HEK293 (cell line): ENCODE data around the gene WASF2.

Source experiments
- BCL11B ChIP-seq: fragments of 450-650 bp; formaldehyde crosslinking; IDR thresholded peaks from 2 replicates; pipeline ENCODE4 v1.5.1; 2016; ENCODE audit warnings: low read depth, missing biosample characterization, missing genetic modification characterization
- EGR2 ChIP-seq: fragments of 450-650 bp; formaldehyde crosslinking; IDR thresholded peaks from 2 replicates; pipeline ENCODE4 v1.5.1; 2016; ENCODE audit warnings: low read depth, missing biosample characterization, missing genetic modification characterization
- KLF7 ChIP-seq: fragments of 450-650 bp; formaldehyde crosslinking; IDR thresholded peaks from 2 replicates; pipeline ENCODE4 v1.5.1; 2016; ENCODE audit warnings: missing biosample characterization, missing genetic modification characterization, borderline replicate concordance
- KLF9 ChIP-seq: fragments of 450-650 bp; formaldehyde crosslinking; IDR thresholded peaks from 2 replicates; pipeline ENCODE4 v1.5.1; 2016; ENCODE audit warnings: missing biosample characterization, missing genetic modification characterization, low read depth
- OVOL3 ChIP-seq: fragments of 450-650 bp; formaldehyde crosslinking; IDR thresholded peaks from 2 replicates; pipeline ENCODE4 v1.5.1; 2016; ENCODE audit warnings: missing biosample characterization, missing genetic modification characterization
- WT1 ChIP-seq: fragments of 450-650 bp; formaldehyde crosslinking; IDR thresholded peaks from 2 replicates; pipeline ENCODE4 v1.5.1; 2016; ENCODE audit warnings: missing biosample characterization, missing genetic modification characterization
- ZBTB20 ChIP-seq: fragments of 450-650 bp; formaldehyde crosslinking; IDR thresholded peaks from 2 replicates; pipeline ENCODE4 v1.5.1; 2016; ENCODE audit warnings: missing biosample characterization, missing genetic modification characterization
- ZBTB7A ChIP-seq: fragments of 450-650 bp; formaldehyde crosslinking; IDR thresholded peaks from 2 replicates; pipeline ENCODE4 v1.5.1; 2016; ENCODE audit warnings: low read depth, missing biosample characterization, missing genetic modification characterization
- ZNF121 ChIP-seq: fragments of 450-650 bp; formaldehyde crosslinking; IDR thresholded peaks from 2 replicates; pipeline ENCODE4 v1.5.1; 2016; ENCODE audit warnings: missing biosample characterization, missing genetic modification characterization
- ZNF146 ChIP-seq: fragments of 450-650 bp; formaldehyde crosslinking; IDR thresholded peaks from 2 replicates; pipeline ENCODE4 v1.5.1; 2016; ENCODE audit warnings: missing biosample characterization, missing genetic modification characterization
- ZNF24 ChIP-seq: fragments of 450-650 bp; formaldehyde crosslinking; IDR thresholded peaks from 2 replicates; pipeline ENCODE4 v1.5.1; 2016; ENCODE audit warnings: missing biosample characterization, missing genetic modification characterization
- ZNF394 ChIP-seq: fragments of 450-650 bp; formaldehyde crosslinking; IDR thresholded peaks from 2 replicates; pipeline ENCODE4 v1.5.1; 2016; ENCODE audit warnings: missing biosample characterization, missing genetic modification characterization, mild to moderate bottlenecking, moderate library complexity, borderline replicate concordance
- ZNF404 ChIP-seq: fragments of 450-650 bp; formaldehyde crosslinking; IDR thresholded peaks from 2 replicates; pipeline ENCODE4 v1.5.1; 2017; ENCODE audit warnings: missing biosample characterization, missing genetic modification characterization
- ZNF530 ChIP-seq: fragments of 450-650 bp; formaldehyde crosslinking; IDR thresholded peaks from 2 replicates; pipeline ENCODE4 v1.5.1; 2016; ENCODE audit warnings: low read depth, missing biosample characterization, missing genetic modification characterization
- ZNF558 ChIP-seq: fragments of 450-650 bp; formaldehyde crosslinking; IDR thresholded peaks from 2 replicates; pipeline ENCODE4 v1.5.1; 2016; ENCODE audit warnings: missing biosample characterization, missing genetic modification characterization
- ZNF596 ChIP-seq: fragments of 450-650 bp; IDR thresholded peaks from 2 replicates; pipeline ENCODE4 v1.5.0; 2018; ENCODE audit warnings: missing biosample characterization, mild to moderate bottlenecking, missing genetic modification characterization, moderate library complexity
- ZNF623 ChIP-seq: fragments of 450-650 bp; formaldehyde crosslinking; IDR thresholded peaks from 2 replicates; pipeline ENCODE4 v1.5.1; 2016; ENCODE audit warnings: missing biosample characterization, missing genetic modification characterization
- ZSCAN23 ChIP-seq: fragments of 450-650 bp; formaldehyde crosslinking; IDR thresholded peaks from 2 replicates; pipeline ENCODE4 v1.5.1; 2016; ENCODE audit warnings: missing biosample characterization, missing genetic modification characterization
- TF ChIP-seq, protein P1 (sequence below): fragments of 450-650 bp; formaldehyde crosslinking; IDR thresholded peaks from 2 replicates; pipeline ENCODE4 v1.5.1; 2017; ENCODE audit warnings: missing biosample characterization, missing genetic modification characterization
- TF ChIP-seq, protein P2 (sequence below): fragments of 450-650 bp; formaldehyde crosslinking; IDR thresholded peaks from 2 replicates; pipeline ENCODE4 v1.5.1; 2016; ENCODE audit warnings: missing biosample characterization, missing genetic modification characterization, borderline replicate concordance
- TF ChIP-seq, protein P3 (sequence below): fragments of 450-650 bp; formaldehyde crosslinking; IDR thresholded peaks from 2 replicates; pipeline ENCODE4 v1.5.1; 2016; ENCODE audit warnings: missing biosample characterization, missing genetic modification characterization, borderline replicate concordance
- TF ChIP-seq, protein P4 (sequence below): fragments of 450-650 bp; formaldehyde crosslinking; IDR thresholded peaks from 2 replicates; pipeline ENCODE4 v1.5.1; 2016; ENCODE audit warnings: missing biosample characterization, missing genetic modification characterization
- TF ChIP-seq, protein P5 (sequence below): fragments of 450-650 bp; formaldehyde crosslinking; IDR thresholded peaks from 2 replicates; pipeline ENCODE4 v1.5.1; 2016; ENCODE audit warnings: missing biosample characterization, missing genetic modification characterization
- TF ChIP-seq, protein P6 (sequence below): fragments of 450-650 bp; formaldehyde crosslinking; IDR thresholded peaks from 2 replicates; pipeline ENCODE4 v1.5.1; 2016; ENCODE audit warnings: missing biosample characterization, missing genetic modification characterization
- TF ChIP-seq, protein P7 (sequence below): fragments of 450-650 bp; formaldehyde crosslinking; IDR thresholded peaks from 2 replicates; pipeline ENCODE4 v1.5.1; 2016; ENCODE audit warnings: missing biosample characterization, missing genetic modification characterization

Gene WASF2

DNA sequence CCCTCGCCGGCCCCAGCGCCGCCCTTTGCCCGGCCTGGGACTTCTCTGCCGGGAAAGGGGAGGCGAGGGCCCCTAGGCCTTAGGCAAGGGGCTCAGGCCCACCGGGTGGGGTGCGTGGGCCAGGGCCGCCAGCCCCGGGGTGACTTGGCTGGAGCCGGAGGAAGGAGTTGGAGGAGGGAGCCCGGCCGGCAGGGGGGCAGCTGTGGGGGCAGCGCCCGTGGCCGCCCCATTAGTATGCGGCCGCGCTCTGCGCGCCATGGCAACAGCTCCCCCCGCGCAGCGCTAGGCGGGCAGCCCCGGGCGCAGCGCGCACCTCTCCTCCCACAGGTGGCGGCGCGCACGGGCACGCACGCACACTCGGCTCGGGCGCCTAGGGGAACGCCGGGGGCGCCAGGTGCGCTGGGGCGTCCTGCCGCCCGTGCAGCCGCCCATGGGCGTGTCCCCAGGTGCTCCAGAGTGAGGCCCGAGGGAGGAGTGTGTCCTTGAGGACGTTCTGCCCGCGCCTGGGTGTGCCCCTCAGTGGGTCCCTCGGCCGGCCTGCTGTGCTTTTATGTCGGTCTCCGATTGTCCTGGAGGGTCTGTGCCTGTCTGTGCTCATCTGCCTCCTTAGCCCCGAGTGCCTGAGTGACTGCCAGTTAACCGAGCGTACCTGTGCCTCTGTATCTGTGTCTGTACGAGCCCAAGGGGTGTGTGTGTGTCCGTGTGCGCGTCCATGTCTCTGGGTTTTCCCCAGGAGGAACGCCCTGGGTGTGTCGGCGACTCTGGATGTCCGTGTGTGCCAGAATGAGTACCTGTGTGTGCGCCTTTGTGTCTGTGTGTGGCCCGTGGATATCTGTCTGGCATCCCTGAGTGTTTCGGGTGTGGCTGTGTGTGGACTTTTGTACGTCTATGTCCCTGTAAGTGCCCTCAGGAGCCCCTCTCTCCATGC, 38.2 kb upstream of the WASF2 start (continued):
- TF ChIP-seq, protein P1, sequence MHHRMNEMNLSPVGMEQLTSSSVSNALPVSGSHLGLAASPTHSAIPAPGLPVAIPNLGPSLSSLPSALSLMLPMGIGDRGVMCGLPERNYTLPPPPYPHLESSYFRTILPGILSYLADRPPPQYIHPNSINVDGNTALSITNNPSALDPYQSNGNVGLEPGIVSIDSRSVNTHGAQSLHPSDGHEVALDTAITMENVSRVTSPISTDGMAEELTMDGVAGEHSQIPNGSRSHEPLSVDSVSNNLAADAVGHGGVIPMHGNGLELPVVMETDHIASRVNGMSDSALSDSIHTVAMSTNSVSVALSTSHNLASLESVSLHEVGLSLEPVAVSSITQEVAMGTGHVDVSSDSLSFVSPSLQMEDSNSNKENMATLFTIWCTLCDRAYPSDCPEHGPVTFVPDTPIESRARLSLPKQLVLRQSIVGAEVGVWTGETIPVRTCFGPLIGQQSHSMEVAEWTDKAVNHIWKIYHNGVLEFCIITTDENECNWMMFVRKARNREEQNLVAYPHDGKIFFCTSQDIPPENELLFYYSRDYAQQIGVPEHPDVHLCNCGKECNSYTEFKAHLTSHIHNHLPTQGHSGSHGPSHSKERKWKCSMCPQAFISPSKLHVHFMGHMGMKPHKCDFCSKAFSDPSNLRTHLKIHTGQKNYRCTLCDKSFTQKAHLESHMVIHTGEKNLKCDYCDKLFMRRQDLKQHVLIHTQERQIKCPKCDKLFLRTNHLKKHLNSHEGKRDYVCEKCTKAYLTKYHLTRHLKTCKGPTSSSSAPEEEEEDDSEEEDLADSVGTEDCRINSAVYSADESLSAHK (tag by site-specific recombination), result no peak
- TF ChIP-seq BCL11B (tag by site-specific recombination) (no peak), KLF7 (tag by site-specific recombination) (peak; percentile 69), ZNF404 (no peak), ZNF121 (tag by site-specific recombination) (no peak), ZSCAN23 (no peak), ZNF394 (tag by site-specific recombination) (no peak), WT1 (tag by site-specific recombination) (no peak), ZNF558 (no peak), ZNF596 (tag by site-specific recombination) (no peak), EGR2 (peak; percentile 76), ZNF623 (tag by site-specific recombination) (no peak), ZBTB20 (tag by site-specific recombination) (peak; percentile 63; the same call in 1 of the 2 replicates), ZNF146 (no peak), ZNF530 (tag by site-specific recombination) (no peak), OVOL3 (no peak), ZBTB7A (tag by site-specific recombination) (no peak), KLF9 (0 out of 2 replicates have a peak, but pooled peaks have one; percentile 50), ZNF24 (no peak)
- TF ChIP-seq, protein P2, sequence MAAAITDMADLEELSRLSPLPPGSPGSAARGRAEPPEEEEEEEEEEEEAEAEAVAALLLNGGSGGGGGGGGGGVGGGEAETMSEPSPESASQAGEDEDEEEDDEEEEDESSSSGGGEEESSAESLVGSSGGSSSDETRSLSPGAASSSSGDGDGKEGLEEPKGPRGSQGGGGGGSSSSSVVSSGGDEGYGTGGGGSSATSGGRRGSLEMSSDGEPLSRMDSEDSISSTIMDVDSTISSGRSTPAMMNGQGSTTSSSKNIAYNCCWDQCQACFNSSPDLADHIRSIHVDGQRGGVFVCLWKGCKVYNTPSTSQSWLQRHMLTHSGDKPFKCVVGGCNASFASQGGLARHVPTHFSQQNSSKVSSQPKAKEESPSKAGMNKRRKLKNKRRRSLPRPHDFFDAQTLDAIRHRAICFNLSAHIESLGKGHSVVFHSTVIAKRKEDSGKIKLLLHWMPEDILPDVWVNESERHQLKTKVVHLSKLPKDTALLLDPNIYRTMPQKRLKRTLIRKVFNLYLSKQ, result no peak
- TF ChIP-seq, protein P3, sequence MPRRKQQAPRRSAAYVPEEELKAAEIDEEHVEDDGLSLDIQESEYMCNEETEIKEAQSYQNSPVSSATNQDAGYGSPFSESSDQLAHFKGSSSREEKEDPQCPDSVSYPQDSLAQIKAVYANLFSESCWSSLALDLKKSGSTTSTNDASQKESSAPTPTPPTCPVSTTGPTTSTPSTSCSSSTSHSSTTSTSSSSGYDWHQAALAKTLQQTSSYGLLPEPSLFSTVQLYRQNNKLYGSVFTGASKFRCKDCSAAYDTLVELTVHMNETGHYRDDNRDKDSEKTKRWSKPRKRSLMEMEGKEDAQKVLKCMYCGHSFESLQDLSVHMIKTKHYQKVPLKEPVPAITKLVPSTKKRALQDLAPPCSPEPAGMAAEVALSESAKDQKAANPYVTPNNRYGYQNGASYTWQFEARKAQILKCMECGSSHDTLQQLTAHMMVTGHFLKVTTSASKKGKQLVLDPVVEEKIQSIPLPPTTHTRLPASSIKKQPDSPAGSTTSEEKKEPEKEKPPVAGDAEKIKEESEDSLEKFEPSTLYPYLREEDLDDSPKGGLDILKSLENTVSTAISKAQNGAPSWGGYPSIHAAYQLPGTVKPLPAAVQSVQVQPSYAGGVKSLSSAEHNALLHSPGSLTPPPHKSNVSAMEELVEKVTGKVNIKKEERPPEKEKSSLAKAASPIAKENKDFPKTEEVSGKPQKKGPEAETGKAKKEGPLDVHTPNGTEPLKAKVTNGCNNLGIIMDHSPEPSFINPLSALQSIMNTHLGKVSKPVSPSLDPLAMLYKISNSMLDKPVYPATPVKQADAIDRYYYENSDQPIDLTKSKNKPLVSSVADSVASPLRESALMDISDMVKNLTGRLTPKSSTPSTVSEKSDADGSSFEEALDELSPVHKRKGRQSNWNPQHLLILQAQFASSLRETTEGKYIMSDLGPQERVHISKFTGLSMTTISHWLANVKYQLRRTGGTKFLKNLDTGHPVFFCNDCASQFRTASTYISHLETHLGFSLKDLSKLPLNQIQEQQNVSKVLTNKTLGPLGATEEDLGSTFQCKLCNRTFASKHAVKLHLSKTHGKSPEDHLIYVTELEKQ, result no peak
- TF ChIP-seq, protein P4, sequence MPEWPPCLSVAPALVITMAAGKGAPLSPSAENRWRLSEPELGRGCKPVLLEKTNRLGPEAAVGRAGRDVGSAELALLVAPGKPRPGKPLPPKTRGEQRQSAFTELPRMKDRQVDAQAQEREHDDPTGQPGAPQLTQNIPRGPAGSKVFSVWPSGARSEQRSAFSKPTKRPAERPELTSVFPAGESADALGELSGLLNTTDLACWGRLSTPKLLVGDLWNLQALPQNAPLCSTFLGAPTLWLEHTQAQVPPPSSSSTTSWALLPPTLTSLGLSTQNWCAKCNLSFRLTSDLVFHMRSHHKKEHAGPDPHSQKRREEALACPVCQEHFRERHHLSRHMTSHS (tag by site-specific recombination), result no peak
- TF ChIP-seq, protein P5, sequence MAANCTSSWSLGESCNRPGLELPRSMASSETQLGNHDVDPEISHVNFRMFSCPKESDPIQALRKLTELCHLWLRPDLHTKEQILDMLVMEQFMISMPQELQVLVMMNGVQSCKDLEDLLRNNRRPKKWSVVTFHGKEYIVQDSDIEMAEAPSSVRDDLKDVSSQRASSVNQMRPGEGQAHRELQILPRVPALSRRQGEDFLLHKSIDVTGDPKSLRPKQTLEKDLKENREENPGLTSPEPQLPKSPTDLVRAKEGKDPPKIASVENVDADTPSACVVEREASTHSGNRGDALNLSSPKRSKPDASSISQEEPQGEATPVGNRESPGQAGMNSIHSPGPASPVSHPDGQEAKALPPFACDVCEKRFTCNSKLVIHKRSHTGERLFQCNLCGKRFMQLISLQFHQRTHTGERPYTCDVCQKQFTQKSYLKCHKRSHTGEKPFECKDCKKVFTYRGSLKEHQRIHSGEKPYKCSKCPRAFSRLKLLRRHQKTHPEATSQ (tag by site-specific recombination), result no peak
- TF ChIP-seq, protein P6, sequence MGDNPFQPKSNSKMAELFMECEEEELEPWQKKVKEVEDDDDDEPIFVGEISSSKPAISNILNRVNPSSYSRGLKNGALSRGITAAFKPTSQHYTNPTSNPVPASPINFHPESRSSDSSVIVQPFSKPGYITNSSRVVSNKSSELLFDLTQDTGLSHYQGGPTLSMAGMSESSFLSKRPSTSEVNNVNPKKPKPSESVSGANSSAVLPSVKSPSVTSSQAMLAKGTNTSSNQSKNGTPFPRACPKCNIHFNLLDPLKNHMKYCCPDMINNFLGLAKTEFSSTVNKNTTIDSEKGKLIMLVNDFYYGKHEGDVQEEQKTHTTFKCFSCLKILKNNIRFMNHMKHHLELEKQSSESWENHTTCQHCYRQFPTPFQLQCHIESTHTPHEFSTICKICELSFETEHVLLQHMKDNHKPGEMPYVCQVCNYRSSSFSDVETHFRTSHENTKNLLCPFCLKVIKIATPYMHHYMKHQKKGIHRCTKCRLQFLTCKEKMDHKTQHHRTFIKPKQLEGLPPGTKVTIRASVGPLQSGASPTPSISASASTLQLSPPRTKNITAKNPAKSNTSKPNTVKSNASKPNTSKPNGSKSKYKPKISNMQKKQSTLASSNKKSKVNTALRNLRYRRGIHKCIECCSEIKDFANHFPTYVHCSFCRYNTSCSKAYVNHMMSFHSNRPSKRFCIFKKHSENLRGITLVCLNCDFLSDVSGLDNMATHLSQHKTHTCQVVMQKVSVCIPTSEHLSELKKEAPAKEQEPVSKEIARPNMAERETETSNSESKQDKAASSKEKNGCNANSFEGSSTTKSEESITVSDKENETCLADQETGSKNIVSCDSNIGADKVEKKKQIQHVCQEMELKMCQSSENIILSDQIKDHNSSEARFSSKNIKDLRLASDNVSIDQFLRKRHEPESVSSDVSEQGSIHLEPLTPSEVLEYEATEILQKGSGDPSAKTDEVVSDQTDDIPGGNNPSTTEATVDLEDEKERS, result no peak
- TF ChIP-seq, protein P7, sequence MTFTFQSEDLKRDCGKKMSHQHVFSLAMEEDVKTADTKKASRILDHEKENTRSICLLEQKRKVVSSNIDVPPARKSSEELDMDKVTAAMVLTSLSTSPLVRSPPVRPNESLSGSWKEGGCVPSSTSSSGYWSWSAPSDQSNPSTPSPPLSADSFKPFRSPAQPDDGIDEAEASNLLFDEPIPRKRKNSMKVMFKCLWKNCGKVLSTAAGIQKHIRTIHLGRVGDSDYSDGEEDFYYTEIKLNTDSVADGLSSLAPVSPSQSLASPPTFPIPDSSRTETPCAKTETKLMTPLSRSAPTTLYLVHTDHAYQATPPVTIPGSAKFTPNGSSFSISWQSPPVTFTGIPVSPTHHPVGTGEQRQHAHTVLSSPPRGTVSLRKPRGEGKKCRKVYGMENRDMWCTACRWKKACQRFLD, result no peak
